ENCODE data around the gene CPE. TPM values are rescaled to one million over a fixed set of nuclear protein-coding genes. Genes with fewer than 3 reads are reported as not detected.

Gene CPE
- total and polyA plus RNA-seq, 12 donors = 24.8 to 272 (median 117) TPM

- intact Hi-C loops (cut with DNase I) = loop anchor here in 1 of 2 donors (10.0 kb wide), 1 partner anchor 213 kb away; no protein-coding TSS in a partner anchor
- 83 to 97% (median 93%) methylated on average over 3 of the region's 3 CpGs for WGBS, 4 donors
- H3K36me3 ChIP-seq (replicated peaks in 1 of 2) = no peaks in the 10 kb centered on the region
These were observed 30.9 kb upstream of the CPE start for GRCh38 chr4:165347647-165348569.

GRCh38 chr4:165351359-165352130, 27.3 kb upstream of the CPE start:
- Histone ChIP-seq H3K27me3 (no peaks in the 10 kb centered on the region), H3K36me3 (replicated peaks in 1 of 2) (no peaks in the 10 kb centered on the region), H3K4me3 (no peak overlapping the region), H3K4me1 (replicated peaks in 1 of 2) (no peaks in the 10 kb centered on the region), H3K27ac (no peak overlapping the region), H3K9me3 (replicated peaks in 1 of 3) (no peaks in the 10 kb centered on the region)
- WGBS, 4 donors = 84 to 87% (median 86%) methylated on average over 4 to 5 of the region's 5 CpGs
- no peak for TF ChIP-seq CTCF (IDR thresholded peaks at IDR 0.05)
- no peak for TF ChIP-seq POLR2A (IDR thresholded peaks at IDR 0.05)
- intact Hi-C loops (cut with DNase I) = loop anchor here (10.0 kb wide), 1 partner anchor 113 kb away; no protein-coding TSS in a partner anchor
- no peak for DNase-seq

More at GRCh38 chr4:165347647-165348569, 30.9 kb upstream of the CPE start:
- Histone ChIP-seq H3K27ac (no peak overlapping the region), H3K9me3 (replicated peaks in 1 of 3) (no peaks in the 10 kb centered on the region), H3K4me3 (no peak overlapping the region), H3K27me3 (no peaks in the 10 kb centered on the region), H3K4me1 (replicated peaks in 1 of 2) (no peaks in the 10 kb centered on the region)
- TF ChIP-seq CTCF (IDR thresholded peaks at IDR 0.05) (no peak), POLR2A (IDR thresholded peaks at IDR 0.05) (no peak)
- DNase-seq = no peak

- no peaks in the 10 kb centered on the region for H3K27me3 ChIP-seq
- no peak overlapping the region for H3K4me3 ChIP-seq
- TF ChIP-seq CTCF (IDR thresholded peaks at IDR 0.05) (peak; percentile 18 to 50 (median 37)), POLR2A (IDR thresholded peaks at IDR 0.05) (no peak)
- intact Hi-C loops (cut with DNase I) = loop anchor here (10.0 kb wide), 1 partner anchor 109 kb away; no protein-coding TSS in a partner anchor
- H3K9me3 ChIP-seq (replicated peaks in 1 of 3) = no peaks in the 10 kb centered on the region
- no peaks in the 10 kb centered on the region for H3K36me3 ChIP-seq (replicated peaks in 1 of 2)
- WGBS, 4 donors = 0 to 7% (median 5%) methylated on average over 2 of the region's 2 CpGs
- DNase-seq = peak in 4 of 7 donors; percentile 21 to 57 (median 50)
- no peaks in the 10 kb centered on the region for H3K4me1 ChIP-seq (replicated peaks in 1 of 2)
- no peak overlapping the region for H3K27ac ChIP-seq
These were observed 22.9 kb upstream of the CPE start for GRCh38 chr4:165355900-165356300.

GRCh38 chr4:165359506-165359905, 19.3 kb upstream of the CPE start:
- Histone ChIP-seq H3K36me3 (replicated peaks in 1 of 2) (no peaks in the 10 kb centered on the region), H3K4me3 (no peak overlapping the region), H3K27ac (no peak overlapping the region), H3K4me1 (replicated peaks in 1 of 2) (no peaks in the 10 kb centered on the region), H3K27me3 (no peaks in the 10 kb centered on the region), H3K9me3 (replicated peaks in 1 of 3) (no peaks in the 10 kb centered on the region)
- 51 to 68% (median 61%) methylated on average over 2 of the region's 2 CpGs for WGBS, 4 donors
- no peak for TF ChIP-seq POLR2A (IDR thresholded peaks at IDR 0.05)
- no peak for TF ChIP-seq CTCF (IDR thresholded peaks at IDR 0.05)
- no peak for DNase-seq
- intact Hi-C loops (cut with DNase I) = loop anchor here (10.0 kb wide), 1 partner anchor 105 kb away; no protein-coding TSS in a partner anchor

Data from adrenal gland (tissue), 12 donors.